GM23338 (cell line): ENCODE data around the gene AGAP4. TPM values are rescaled to one million over a fixed set of nuclear protein-coding genes. Genes with fewer than 3 reads are reported as not detected.

Source experiments
- ATAC-seq: fragments of 200-7000 bp; cut with Tn5 transposase; 3 replicates; pipeline ENCODE4 v1.9.1; 2020
- DNase-seq: peaks from one replicate; pipeline ENCODE4 v3.0.0-alpha.2; 2015; ENCODE audit warnings: low spot score
- H2AFZ ChIP-seq: fragments of 200-600 bp; sonication (generic); 2 replicates; pipeline ENCODE4 v1.8.0; 2016; ENCODE audit warnings: antibody characterized with exemption, mild to moderate bottlenecking, moderate library complexity
- H3F3A ChIP-seq: fragments of 200-600 bp; sonication (generic); replicated peaks from 2 replicates; pipeline ENCODE4 v1.8.0; 2017; ENCODE audit warnings: antibody characterized with exemption, mixed run types, low read depth
- H3K27ac ChIP-seq: fragments of 200-600 bp; sonication (generic); 2 replicates; pipeline ENCODE4 v1.6.1; 2016; ENCODE audit warnings: low read depth
- H3K27me3 ChIP-seq: fragments of 200-600 bp; sonication (generic); 2 replicates; pipeline ENCODE4 v1.8.0; 2016; ENCODE audit warnings: mild to moderate bottlenecking, mixed run types, moderate library complexity; ENCODE audit not compliant: insufficient read depth
- H3K36me3 ChIP-seq: fragments of 200-600 bp; sonication (generic); 2 replicates; pipeline ENCODE4 v1.8.0; 2016; ENCODE audit warnings: mild to moderate bottlenecking; ENCODE audit not compliant: insufficient read depth
- H3K4me1 ChIP-seq: fragments of 200-600 bp; sonication (generic); 2 replicates; pipeline ENCODE4 v1.8.0; 2016; ENCODE audit warnings: mild to moderate bottlenecking, moderate library complexity; ENCODE audit not compliant: insufficient read depth
- H3K4me2 ChIP-seq: fragments of 200-600 bp; sonication (generic); 2 replicates; pipeline ENCODE4 v1.7.1; 2017; ENCODE audit warnings: mixed run types
- H3K4me3 ChIP-seq: fragments of 200-600 bp; sonication (generic); 2 replicates; pipeline ENCODE4 v1.6.1; 2016; ENCODE audit warnings: mixed run types
- H3K79me2 ChIP-seq: fragments of 200-600 bp; sonication (generic); replicated peaks from 2 replicates; pipeline ENCODE4 v1.8.0; 2017; ENCODE audit warnings: mild to moderate bottlenecking; ENCODE audit not compliant: insufficient read depth
- H3K9me2 ChIP-seq: fragments of 200-600 bp; sonication (generic); 2 replicates; pipeline ENCODE4 v1.8.0; 2017; ENCODE audit not compliant: insufficient read depth
- H4K20me1 ChIP-seq: fragments of 200-600 bp; sonication (generic); replicated peaks from 2 replicates; pipeline ENCODE4 v1.8.0; 2017; ENCODE audit warnings: mild to moderate bottlenecking; ENCODE audit not compliant: insufficient read depth
- H3K27ac Mint-ChIP-seq: 2 replicates; pipeline ENCODE4 v1.8.0; 2020; ENCODE audit warnings: inconsistent platforms, mild to moderate bottlenecking, moderate library complexity, mixed read lengths
- H3K27me3 Mint-ChIP-seq: 3 replicates; pipeline ENCODE4 v1.8.0; 2022; ENCODE audit warnings: low read depth, mild to moderate bottlenecking, moderate library complexity, mixed read lengths, inconsistent platforms; ENCODE audit not compliant: insufficient read depth, poor library complexity
- H3K36me3 Mint-ChIP-seq: 3 replicates; pipeline ENCODE4 v1.8.0; 2021; ENCODE audit warnings: low read depth, mild to moderate bottlenecking, inconsistent platforms, moderate library complexity, mixed read lengths
- H3K4me1 Mint-ChIP-seq: 3 replicates; pipeline ENCODE4 v1.8.0; 2020; ENCODE audit warnings: mild to moderate bottlenecking, inconsistent platforms, mixed read lengths
- H3K4me3 Mint-ChIP-seq: 3 replicates; pipeline ENCODE4 v1.8.0; 2021; ENCODE audit warnings: moderate library complexity, mild to moderate bottlenecking, inconsistent platforms, mixed read lengths
- H3K9me3 Mint-ChIP-seq: 3 replicates; pipeline ENCODE4 v1.8.0; 2020; ENCODE audit warnings: moderate library complexity, mild to moderate bottlenecking, inconsistent platforms, mixed read lengths
- CREB1 ChIP-seq: fragments of 250-450 bp; sonication (Bioruptor Pico); IDR thresholded peaks from 2 replicates; pipeline ENCODE4 v1.5.0; 2020; ENCODE audit warnings: low read depth, mild to moderate bottlenecking, moderate library complexity
- CTCF ChIP-seq, 2 experiments: fragments of 200-600 bp in 1 of 2; sonication (generic) in 1 of 2; conservative IDR thresholded peaks; 2 replicates each; pipeline versions ENCODE4 v1.5.1 to v1.6.1; 2016 to 2017; ENCODE audit warnings: antibody characterized with exemption in 2 of 2, low read depth in 2 of 2, mild to moderate bottlenecking in 2 of 2, moderate library complexity in 1 of 2
- ETS1 ChIP-seq: IDR thresholded peaks from 2 replicates; pipeline ENCODE4 v1.6.1; 2016; ENCODE audit warnings: antibody characterized with exemption
- EZH2 ChIP-seq: fragments of 200-600 bp; sonication (generic); IDR thresholded peaks from one replicate; pipeline ENCODE4 v1.8.0; 2017; ENCODE audit warnings: antibody characterized with exemption, mild to moderate bottlenecking, low read depth; ENCODE audit not compliant: unreplicated experiment
- EZH2phosphoT487 ChIP-seq: fragments of 200-600 bp; sonication (generic); IDR thresholded peaks from one replicate; pipeline ENCODE4 v1.8.1; 2018; ENCODE audit warnings: antibody characterized with exemption; ENCODE audit not compliant: unreplicated experiment
- JUNB ChIP-seq: IDR thresholded peaks from one replicate; pipeline ENCODE4 v1.6.1; 2016; ENCODE audit warnings: antibody characterized with exemption; ENCODE audit not compliant: unreplicated experiment
- REST ChIP-seq: IDR thresholded peaks from one replicate; pipeline ENCODE4 v1.6.1; 2018; ENCODE audit warnings: antibody characterized with exemption; ENCODE audit not compliant: unreplicated experiment
- STAT1 ChIP-seq: IDR thresholded peaks from one replicate; pipeline ENCODE4 v1.6.1; 2016; ENCODE audit warnings: antibody characterized with exemption; ENCODE audit not compliant: unreplicated experiment
- ZNF114 ChIP-seq: fragments of 250-450 bp; sonication (Bioruptor Pico); IDR thresholded peaks from 2 replicates; pipeline ENCODE4 v1.5.0; 2020; ENCODE audit warnings: mild to moderate bottlenecking, moderate library complexity
- ZNF331 ChIP-seq: fragments of 250-450 bp; sonication (Bioruptor Pico); IDR thresholded peaks from 2 replicates; pipeline ENCODE4 v1.5.0; 2020; ENCODE audit warnings: low read depth, mild to moderate bottlenecking, moderate library complexity
- ZNF462 ChIP-seq: fragments of 250-450 bp; sonication (Bioruptor Pico); IDR thresholded peaks from 2 replicates; pipeline ENCODE4 v1.5.0; 2020; ENCODE audit warnings: mild to moderate bottlenecking, moderate library complexity
- polyA plus RNA-seq: library from polyadenylated mRNA; unstranded; fragments of >200 nt; fragmentation: Nextera tagmentation; extraction: Ambion mirVana; gene quantifications from 2 replicates; pipeline ENCODE4 v1.2.1, GENCODE V29; 2016
- total RNA-seq: library from RNA; depleted of rRNA; stranded (reverse); fragments of >200 nt; shearing (Covaris generic); gene quantifications from 2 replicates; pipeline ENCODE4 v1.2.3, GENCODE V29; 2014

The AGAP4 gene
- total and polyA plus RNA-seq, 2 experiments from 2014 or later: 19.9 to 21.5 TPM

- Histone ChIP-seq H3K4me2 (no peak overlapping the region), H3K9me2 (no peaks in the 10 kb centered on the region), H3K27ac (no peak overlapping the region), H3F3A (no peaks in the 10 kb centered on the region), H3K4me3 (no peak overlapping the region), H2AFZ (no peak overlapping the region), H3K36me3 (no peaks in the 10 kb centered on the region), H4K20me1 (no peaks in the 10 kb centered on the region), H3K4me1 (no peaks in the 10 kb centered on the region), H3K27me3 (no peaks in the 10 kb centered on the region), H3K79me2 (no peaks in the 10 kb centered on the region)
- Mint-ChIP-seq H3K27ac (no peak overlapping the region), H3K4me1 (peaks cover 9% of the 10 kb centered on the region), H3K4me3 (no peak overlapping the region), H3K9me3 (no peaks in the 10 kb centered on the region; the same call in 2 of the 3 replicates), H3K27me3 (no peaks in the 10 kb centered on the region), H3K36me3 (no peaks in the 10 kb centered on the region)
- no peak for TF ChIP-seq ETS1
- no peak for TF ChIP-seq CTCF (conservative IDR thresholded peaks at IDR 0.05; ENCODE audit: low read depth in 2 of 2)
- no peak for TF ChIP-seq ZNF462
- TF ChIP-seq ZNF114 (CRISPR knock-in tag): no peak
- no peak for TF ChIP-seq ZNF331
- no peak for TF ChIP-seq JUNB
- TF ChIP-seq EZH2: no peak
- TF ChIP-seq CREB1 (CRISPR knock-in tag): no peak
- no peak for TF ChIP-seq STAT1
- no peak for TF ChIP-seq EZH2phosphoT487
- TF ChIP-seq REST: no peak
- ATAC-seq (no peak), DNase-seq (no peak)
Observed at GRCh38 chr10:45811075-45811474, 36.2 kb downstream of the AGAP4 start.
